GM10248 (cell line): ENCODE data around the gene MTREX.

ENCODE experiments used
- CTCF ChIA-PET: fragments of 300-600 bp; sonication (Branson Sonifier 250); formaldehyde crosslinking; extraction: SDS; loops from one replicate; lab custom pipeline; 2021; ENCODE audit warnings: antibody characterized with exemption; lab: Yijun Ruan, JAX
- POLR2A ChIA-PET: fragments of 350-650 bp; sonication (Branson Sonifier 250); formaldehyde crosslinking; extraction: SDS; loops from one replicate; lab custom pipeline; 2020; ENCODE audit warnings: antibody characterized with exemption; lab: Yijun Ruan, JAX
- DNase-seq: peaks from one replicate; pipeline ENCODE4 v3.0.0; 2012; ENCODE audit errors: extremely low spot score
- TF ChIP-seq, protein P1 (sequence below): IDR thresholded peaks from 2 replicates; pipeline ENCODE4 v1.5.1; 2012; ENCODE audit warnings: mild to moderate bottlenecking, low read depth; ENCODE audit errors: extremely low read depth, missing control alignments, control extremely low read depth

The MTREX gene

GRCh38 chr5:55331321-55331720, 23.5 kb downstream of the MTREX start:
- ChIA-PET CTCF (no interaction called here), POLR2A (no interaction called here)
- TF ChIP-seq, protein P1, sequence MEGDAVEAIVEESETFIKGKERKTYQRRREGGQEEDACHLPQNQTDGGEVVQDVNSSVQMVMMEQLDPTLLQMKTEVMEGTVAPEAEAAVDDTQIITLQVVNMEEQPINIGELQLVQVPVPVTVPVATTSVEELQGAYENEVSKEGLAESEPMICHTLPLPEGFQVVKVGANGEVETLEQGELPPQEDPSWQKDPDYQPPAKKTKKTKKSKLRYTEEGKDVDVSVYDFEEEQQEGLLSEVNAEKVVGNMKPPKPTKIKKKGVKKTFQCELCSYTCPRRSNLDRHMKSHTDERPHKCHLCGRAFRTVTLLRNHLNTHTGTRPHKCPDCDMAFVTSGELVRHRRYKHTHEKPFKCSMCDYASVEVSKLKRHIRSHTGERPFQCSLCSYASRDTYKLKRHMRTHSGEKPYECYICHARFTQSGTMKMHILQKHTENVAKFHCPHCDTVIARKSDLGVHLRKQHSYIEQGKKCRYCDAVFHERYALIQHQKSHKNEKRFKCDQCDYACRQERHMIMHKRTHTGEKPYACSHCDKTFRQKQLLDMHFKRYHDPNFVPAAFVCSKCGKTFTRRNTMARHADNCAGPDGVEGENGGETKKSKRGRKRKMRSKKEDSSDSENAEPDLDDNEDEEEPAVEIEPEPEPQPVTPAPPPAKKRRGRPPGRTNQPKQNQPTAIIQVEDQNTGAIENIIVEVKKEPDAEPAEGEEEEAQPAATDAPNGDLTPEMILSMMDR: no peak
- DNase-seq: no peak

DNA sequence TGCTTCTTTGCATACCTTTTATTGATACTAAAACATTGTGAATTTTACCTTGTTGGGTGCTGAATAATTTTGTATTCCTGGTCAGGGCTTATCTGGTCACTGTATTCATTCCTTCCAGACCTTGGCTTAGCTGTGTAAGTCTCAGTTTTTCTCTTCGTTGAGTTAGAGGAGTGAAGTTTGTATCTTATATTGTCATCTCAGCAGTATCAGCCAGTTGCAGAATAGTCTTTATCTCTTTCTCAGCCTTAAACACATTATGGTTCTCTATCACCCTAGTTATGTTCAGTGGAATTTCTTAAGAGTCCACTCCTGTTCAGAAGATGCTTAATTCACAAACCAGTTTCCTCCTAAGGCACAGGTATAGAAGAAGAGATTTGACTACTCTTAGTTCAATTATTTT, 25.2 kb downstream of the MTREX start:
- ChIA-PET POLR2A (no interaction called here), CTCF (no interaction called here)
- no peak for DNase-seq
- TF ChIP-seq, protein P1: no peak

- POLR2A ChIA-PET: no interaction called here
Measured at GRCh38 chr5:55333811-55334210, 26.0 kb downstream of the MTREX start.

DNA sequence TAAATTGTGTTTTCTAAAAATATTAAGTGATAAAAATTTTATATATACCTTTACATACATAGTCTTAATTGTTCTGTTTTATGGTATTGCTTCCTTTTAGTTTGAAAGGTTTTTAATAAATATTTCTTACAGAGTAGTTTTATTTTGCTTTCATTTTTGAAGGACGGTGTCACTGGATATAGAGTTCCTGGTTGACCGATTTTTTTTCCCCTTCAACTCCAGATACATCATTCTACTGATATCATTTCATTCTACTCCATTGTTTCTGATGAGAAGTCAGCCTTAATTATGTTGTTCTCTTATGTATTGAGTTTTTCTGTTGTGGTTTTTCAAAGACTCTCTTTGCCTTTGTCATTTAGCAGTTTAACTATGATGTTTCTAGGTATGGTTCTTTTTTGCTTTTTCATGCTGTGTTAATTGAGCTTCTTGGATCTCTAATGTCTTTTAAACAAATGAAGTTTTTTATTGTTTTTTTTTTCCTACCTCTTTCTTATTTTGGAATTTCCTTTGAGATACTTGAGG, 30.4 kb downstream of the MTREX start:
- TF ChIP-seq, protein P1: no peak
- ChIA-PET POLR2A (no interaction called here), CTCF (no interaction called here)
- DNase-seq: no peak

More at GRCh38 chr5:55333811-55334210, 26.0 kb downstream of the MTREX start:
- TF ChIP-seq, protein P1: no peak
- CTCF ChIA-PET: no interaction called here
- DNase-seq: no peak

DNA sequence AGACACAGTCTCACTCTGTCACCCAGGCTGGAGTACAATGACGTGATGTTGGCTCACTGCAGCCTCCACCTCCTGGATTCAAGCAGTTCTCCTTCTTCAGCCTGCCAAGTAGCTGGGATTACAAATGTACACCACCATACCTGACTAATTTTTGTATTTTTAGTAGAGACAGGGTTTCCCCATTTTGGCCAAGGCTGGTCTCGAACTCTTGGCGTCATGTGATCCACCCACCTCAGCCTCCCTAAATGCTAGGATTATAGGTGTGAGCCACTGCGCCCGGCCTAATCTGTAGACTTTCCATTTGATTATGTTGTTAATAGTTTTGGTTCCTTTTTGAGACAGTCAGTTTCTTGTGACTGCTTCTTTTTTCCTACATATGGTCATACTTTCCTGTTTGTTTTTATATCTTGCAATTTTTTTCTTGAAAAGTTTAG, 31.0 kb downstream of the MTREX start:
- peak; percentile 33 for DNase-seq
- POLR2A ChIA-PET: no interaction called here
- CTCF ChIA-PET: no interaction called here
- TF ChIP-seq, protein P1: no peak

DNA sequence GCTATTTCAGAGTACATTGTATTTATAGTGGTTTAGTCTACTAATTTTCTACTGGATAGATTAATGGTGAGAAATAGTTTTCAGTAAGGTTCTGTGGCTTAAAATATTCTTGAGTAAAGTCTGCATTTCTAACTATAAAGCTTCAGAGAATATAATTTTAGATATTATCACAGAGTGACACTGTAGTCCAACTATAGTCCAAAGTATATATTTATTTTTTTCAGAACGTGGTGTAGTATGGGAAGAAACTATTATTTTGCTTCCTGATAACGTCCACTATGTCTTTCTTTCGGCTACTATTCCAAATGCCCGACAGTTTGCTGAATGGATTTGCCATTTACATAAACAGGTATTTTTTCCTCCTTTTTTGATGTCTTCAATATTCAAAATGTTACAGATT, 35.3 kb downstream of the MTREX start:
- POLR2A ChIA-PET: no interaction called here
- no peak for DNase-seq
- TF ChIP-seq, protein P1: no peak
- CTCF ChIA-PET: interaction anchor here (1.2 to 1.7 kb wide), 5 partner anchors 16 to 349 kb away, joined by 3 to 7 read pairs (median 3); partner anchors contain the start of gene MTREX

GRCh38 chr5:55343609-55344008, 35.8 kb downstream of the MTREX start:
- POLR2A ChIA-PET: no interaction called here
- TF ChIP-seq, protein P1: no peak
- CTCF ChIA-PET: interaction anchor here (0.7 to 1.7 kb wide), 8 partner anchors 16 to 362 kb away, joined by 3 to 7 read pairs (median 3); no protein-coding TSS in a partner anchor
- DNase-seq: no peak
